GM19452 (cell line): Measurements from ENCODE around the gene ORMDL1.

Experiments used
- ATAC-seq: cut with Tn5 transposase; IDR thresholded peaks from one replicate; pipeline ENCODE4 v1.9.1; 2021; ENCODE audit not compliant: unreplicated experiment

ORMDL1 gene, protein sequence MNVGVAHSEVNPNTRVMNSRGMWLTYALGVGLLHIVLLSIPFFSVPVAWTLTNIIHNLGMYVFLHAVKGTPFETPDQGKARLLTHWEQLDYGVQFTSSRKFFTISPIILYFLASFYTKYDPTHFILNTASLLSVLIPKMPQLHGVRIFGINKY

DNA sequence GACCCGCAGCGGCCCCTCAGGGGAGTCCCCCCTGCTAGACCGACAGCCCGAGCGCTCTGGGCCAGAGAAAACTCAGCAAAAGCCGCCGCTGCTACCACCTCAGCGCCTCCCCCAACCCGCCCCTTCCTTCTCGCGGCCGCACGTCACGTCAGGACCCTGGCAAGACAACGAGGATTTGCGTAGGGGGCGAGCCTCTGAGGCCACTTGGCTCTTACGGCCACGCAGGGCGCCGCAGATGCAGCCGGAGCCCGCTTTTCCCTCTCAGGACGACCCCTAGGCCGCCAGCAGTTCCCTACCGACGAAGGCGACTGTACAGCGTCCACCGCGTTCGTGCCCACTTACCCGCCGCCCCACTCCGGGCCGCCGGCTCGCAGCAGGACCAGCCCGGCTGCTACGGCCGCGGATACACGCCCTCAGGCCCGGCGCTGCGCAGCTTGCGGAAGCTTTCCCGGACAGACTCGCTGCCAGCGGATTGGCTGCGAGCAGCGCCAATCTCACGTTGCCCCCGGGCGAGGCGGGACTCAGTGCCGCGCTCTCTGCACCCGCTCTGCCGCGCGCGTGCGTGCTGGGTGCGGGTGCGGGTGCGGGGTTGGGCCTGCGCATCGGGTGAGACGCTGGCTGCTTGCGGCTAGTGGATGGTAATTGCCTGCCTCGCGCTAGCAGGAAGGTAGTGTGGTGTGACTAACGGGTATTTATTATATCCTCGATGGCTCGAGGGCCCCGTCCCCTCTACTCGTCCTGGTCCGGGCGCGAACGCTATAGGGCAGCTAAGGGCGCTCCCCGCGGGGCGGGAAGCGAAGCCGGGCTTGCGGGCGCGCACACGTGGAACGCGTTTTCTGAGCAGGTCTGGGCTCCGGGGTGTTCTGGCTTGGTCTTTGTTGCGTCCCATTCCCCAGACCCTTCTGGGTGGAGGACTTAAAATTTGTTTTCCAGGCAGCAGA, at the start of gene ORMDL1, which contains the start of gene PMS1:
Gene ORMDL1 (minus strand): TSS at position 413 of the 941 bp plus-strand sequence. CDS start 1,744 bp downstream, outside the sequence.
Gene PMS1 (plus strand): TSS at position 524 of the 941 bp plus-strand sequence. CDS start 7,360 bp downstream, outside the sequence.
- ATAC-seq, result peak; percentile 96

DNA sequence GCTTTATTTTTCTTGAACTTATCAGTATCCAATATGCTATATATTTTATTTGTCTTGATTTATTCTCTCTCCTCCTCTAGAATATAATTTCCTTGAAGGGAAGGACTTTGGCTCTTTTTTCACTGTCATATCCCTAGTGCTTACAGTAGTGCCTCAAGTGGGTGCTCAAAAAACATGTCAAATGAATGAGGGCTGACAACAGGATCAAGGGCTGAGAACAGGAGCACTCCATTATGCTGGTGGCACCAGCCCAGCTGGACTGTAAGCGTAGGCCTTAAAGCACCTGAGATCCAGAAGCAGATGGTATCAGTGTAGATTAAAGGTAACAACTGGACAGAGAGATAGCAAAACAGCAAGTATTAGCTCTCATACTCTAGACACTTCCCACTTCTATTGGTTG, 46.4 kb upstream of the ORMDL1 start:
- no peak for ATAC-seq

DNA sequence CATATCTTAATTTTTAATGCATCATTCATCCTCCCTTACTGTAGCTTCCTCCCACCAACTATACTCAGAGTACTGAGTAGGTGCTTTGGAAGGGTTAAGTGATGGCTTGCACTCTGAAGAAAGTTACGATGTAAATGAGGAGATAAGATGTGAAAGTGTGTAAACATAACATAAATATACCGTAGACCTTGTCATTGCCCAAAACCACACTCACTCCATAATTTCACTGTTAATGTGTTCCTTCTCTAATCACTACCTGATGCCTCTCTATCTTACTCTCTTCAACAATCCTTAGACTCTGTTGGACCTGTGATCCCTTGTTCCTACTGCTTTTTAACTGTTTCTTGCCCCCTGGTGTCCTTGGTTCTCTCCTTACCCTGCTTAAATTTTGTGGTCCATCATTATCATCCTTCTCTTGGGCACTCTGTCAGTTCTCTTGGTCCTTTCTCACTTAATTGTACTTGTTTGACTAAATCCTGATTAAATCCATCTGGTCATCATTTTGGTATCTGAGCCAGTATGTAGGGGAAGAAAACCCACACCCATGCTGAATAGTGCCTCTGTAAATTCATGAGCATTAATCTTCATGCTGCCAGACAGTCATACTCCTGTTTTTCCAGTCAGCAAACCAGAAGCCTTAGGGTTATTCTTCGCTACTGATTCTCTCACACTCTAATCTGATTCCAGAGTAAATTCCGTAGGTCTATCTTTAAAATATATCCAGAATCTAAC, 45.1 kb upstream of the ORMDL1 start:
- ATAC-seq, result no peak

DNA sequence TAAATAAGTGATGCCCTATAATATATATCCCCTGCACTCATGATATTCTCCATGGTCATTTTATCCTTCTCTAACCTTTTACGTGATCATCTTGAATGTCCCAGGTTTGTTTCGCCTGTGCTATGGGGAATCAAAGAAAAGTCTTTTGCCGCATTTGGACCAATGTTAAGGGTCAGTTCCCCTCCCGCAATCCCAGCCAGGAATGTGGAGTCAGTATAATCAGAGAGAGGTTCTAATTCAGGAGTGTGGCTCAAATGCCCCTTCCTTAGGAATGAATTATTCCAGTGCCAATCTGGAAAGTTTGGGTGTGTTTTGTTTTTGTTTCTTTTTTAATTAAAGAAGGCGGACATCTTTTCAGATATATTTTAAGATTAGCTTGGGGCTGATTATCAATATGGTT, 41.9 kb upstream of the ORMDL1 start:
- no peak for ATAC-seq

DNA sequence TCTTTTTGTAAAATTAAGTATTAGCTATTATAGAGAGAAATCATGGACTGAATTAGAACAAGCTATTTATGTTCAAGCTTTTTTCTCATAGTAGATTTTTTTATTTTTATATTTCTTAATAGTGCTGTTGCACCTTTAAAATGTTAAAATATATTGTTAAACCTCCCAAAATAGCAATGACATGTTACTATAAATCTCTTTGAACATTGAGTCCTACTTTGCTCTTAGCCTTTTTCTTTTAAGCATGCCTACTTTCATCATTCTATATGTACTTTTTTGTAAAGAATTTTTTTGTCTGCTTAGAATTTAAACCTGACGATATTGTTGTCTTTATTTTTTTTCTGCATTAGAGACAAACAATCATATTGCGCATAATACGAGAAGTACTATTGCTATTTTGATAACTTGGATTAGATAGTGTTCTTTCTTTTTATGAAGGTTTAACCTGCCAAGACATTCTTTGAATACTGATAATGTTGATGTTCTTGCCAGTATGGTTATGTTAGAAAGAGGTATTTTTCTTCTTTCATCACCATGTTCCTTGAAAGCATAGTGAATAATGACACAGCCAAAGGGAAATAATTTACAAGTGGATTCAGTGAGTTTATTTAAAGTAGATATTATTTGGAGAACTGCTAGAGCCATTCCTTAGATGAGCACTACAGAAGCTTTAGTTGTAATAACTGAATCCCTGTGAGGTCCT, 40.7 kb upstream of the ORMDL1 start:
- ATAC-seq, result no peak

DNA sequence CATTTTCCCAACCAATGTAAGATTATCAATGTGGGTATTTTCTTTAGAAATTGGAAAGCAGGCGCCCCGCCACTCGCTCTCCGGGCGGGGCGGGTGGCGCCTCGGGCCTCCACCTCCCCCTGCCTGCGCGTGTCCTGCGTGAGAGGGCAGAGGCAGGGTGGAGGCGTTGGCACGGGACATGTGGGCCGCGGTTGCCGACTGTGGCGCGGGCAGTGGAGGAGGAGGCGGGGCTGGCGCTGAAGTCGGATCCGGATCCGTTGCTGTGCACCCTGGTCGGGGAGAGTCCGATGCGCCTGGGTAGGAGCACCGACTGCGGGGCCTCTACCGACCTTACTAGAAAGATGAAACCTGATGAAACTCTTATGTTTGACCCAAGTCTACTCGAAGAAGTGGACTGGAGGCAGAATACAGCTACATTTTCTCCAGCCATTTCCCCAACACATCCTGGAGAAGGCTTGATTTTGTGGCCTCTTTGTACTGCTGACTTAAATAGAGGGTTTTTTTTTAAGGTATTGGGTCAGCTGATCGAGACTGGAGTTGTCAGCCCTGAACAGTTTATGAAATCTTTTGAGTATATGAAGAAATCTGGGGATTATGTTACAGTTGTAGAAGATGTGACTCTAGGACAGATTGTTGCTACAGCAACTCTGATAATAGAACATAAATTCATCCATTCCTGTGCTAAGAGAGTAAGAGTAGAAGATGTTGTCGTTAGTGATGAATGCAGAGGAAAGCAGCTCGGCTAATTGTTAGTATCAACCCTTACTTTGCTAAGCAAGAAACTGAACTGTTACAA, 38.0 kb upstream of the ORMDL1 start:
- no peak for ATAC-seq

DNA sequence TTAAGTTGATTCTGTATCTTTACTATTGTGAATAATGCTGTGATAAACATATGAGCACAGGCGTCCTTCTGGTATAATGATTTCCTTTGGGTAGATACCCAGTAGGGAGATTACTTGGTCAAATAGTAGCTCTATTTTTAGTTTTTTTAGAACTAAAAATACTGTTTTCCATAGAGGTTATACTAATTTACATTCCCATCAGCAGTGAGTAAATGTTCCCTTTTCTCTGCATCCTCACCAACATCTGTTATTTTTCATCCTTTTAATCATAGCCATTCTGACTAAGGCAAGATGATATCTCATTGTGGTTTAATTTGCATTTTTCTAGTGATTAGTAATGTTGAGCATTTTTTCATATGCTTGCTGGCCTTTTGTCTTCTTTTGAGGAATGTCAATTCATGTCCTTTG, 35.2 kb upstream of the ORMDL1 start:
- no peak for ATAC-seq

DNA sequence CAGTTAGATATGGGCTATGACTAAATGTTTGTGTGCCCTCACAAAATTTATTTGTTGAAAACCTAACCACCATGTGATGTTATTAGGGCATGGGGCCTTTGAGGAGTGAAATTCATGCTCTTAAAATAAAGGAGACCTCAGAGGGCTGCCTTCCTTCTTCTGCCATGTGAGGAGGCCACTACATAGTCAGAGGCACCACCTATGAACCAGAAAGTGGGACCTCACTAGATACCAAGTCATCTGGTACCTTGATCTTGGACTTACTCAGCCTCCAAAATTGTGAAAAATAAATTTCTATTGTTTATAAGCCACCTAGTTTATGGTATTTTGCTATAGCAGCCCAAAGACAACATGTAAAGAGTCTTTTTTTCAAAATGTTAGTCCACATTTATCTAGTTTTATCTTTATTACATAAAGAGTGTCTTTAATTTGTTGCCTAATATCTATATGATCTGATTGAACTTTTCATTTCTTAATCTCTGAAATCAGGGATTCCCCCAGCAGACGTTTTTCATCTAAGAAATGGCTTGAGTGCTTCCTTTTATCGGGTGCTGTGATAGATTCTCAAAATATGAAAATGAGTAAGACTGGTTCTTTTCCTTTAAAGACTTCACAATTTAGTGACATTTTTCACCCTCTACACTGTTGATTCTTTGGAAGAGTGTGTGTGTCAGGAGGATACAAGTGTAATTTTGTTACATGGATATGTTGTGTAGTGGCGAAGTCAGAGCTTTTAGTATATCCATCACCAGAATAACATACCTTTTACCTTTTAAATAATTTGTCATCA, 34.3 kb upstream of the ORMDL1 start:
- no peak for ATAC-seq

DNA sequence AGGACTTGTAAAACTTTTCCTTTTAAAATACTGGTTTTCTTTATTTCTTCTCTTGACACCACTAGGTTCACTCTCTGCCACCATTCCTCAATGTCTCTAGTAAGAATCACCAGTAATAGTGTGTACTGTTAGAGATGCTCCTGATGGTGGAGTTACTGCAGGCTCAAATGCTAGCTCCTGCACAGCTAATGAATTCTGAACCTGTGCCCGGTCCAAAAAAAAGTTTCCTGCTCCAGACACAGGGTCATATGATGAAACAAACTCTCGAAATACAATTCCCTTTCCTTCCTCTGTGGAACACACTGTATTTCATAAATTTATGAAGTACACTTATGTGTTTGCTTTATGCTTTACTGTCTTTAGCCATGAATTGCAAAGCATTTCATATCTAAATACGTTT, 19.3 kb upstream of the ORMDL1 start:
- ATAC-seq, result no peak

DNA sequence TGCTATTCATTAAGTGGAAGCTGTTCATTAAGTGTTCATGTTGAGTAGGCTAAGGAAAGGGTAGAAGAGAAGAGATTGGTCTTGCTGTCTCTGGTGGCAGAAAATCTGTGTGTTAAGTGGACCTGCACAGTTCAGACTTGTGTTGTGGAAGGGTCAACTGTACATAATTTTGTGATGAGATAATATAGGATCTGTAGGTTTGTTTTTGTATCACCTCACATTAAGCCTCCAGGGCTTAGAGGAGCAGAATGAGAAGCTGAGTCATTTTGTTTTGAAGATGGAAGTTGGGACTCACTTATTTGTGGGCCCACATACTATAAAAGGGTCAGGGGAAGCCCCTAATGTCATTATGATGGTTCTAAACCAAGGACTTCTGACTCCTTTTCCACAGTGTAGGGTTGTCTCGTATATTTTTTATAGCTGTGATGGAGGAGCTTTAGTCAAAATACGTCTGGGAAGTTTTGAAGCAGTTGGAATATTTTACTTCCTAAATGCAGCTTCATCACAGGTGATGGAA, 18.3 kb upstream of the ORMDL1 start:
- ATAC-seq, result no peak

DNA sequence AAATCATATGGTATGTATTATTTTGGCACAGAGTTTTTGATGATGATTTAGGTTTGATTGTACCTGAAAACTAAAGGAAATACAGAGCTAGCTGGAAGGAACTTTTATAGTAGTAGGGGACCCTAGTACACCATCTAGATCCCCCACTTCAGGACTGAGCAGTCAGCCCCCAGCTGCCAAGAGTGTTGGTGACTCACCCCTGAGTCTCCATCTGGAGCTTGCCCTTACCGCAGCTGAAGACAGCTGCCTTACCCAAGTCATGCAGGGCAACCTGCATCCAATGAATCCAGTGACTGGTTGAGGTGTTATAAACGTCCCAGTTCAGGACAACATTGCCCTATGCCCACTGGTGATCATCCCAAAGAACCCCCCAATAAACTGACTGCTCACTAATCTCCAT, 15.4 kb upstream of the ORMDL1 start:
- ATAC-seq, result no peak

DNA sequence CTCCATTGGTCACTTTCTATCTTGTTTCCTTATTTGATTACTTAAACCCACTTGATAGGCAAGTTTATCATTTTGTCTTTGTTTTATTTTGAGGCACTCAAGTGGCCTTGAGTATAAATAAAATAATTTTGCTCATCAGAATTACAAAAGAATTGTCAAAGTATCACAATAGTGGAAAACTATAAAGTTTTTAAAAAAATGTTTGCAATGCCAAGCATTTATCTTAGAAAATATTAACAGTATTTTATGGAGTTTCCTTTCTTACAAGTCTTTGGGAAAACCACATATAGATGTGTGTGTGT, 14.8 kb upstream of the ORMDL1 start:
- ATAC-seq, result no peak

DNA sequence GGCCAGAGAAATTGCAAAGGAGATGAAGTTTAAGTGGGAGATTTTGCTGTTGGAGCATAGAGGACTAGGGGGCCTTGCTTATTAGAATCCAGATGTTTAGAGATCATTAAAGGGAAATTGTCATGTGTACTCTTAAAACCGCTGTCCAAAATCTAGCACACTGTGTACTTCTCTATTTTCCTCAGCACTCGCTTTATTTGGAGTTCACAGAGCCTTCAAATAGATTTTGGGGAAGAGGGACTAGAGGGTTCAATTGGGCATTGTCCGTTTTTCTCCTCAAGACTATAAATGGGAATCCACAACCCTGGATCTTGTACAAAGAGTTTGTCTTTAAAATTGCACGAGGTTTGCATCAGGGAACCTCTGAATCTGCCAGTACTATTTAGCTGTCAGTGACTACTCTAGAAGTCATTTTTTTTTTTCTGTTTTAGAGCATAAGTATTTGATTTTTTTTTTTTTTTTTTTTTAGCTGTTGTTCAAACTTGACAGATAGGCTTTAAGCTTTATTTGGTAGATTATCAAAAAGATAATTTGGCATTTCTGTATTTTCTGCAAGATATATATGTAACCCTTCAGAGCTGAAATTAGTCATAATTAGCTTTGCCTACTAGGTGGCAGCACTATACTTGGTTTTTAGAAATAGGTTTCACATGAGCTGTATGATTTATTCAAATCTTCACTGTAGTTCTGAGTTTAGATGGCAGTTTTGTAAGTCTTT, 14.3 kb upstream of the ORMDL1 start:
- peak; percentile 79 for ATAC-seq

DNA sequence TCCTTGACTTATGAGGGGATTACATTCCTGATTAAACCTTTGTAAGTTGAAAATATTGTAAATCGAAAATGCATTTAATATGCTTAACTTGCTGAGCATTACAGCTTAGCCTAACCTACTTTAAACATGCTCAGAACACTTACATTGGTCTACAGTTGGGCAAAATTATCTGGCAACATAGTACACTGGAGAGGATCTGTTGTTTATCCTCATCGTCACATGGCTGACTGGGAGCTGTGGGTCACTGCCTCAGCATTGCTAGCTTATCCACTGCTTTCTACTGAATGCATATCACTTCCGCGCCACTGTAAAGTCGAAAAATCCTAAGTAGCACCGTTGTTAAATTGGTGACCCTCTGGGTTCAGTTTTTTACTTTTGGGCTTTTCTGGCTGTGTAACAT, 13.8 kb upstream of the ORMDL1 start:
- no peak for ATAC-seq

DNA sequence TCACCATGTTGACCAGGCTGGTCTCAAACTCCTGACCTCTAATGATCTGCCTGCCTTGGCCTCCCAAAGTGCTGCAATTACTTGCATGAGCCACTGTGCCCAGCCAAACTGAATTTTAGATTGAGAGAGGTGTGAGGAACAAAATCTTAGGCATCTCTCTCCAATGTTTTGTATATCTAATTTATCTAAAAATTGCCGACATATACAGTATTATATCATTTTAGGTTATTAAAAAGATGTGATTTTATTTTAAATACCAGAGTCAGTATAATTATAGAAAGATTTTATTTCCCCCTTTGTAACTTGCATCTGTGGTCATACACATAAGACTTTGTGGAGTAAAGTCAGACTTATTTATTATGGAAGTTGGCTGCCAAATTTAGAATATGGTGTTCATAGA, 10.2 kb upstream of the ORMDL1 start:
- ATAC-seq, result no peak

DNA sequence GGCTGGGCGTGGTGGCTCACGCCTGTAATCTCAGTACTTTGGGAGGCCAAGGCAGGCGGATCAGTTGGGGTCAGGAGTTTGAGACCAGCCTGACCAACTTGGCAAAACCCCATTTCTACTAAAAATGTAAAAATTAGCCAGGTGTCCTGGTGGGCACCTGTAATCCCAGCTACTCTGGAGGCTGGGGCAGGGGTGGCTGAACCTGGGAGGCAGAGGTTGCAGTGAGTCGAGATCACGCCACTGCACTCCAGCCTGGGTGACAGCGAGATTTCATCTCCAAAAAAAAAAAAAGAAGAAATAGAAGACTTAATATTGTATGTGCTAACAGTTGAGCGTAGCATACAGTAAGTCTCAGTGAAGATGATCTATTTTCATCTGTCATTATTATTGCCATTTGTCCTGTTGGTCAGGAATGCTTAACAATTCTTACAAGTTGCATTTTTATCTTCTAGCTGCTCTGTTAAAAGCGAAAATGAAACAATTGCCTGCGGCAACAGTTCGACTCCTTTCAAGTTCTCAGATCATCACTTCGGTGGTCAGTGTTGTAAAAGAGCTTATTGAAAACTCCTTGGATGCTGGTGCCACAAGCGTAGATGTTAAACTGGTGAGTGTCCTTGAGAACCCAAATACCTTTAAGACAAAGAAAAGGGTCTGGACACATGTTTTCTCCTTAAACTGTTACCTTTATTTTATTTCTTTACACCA, 7.4 kb upstream of the ORMDL1 start:
- ATAC-seq, result no peak

DNA sequence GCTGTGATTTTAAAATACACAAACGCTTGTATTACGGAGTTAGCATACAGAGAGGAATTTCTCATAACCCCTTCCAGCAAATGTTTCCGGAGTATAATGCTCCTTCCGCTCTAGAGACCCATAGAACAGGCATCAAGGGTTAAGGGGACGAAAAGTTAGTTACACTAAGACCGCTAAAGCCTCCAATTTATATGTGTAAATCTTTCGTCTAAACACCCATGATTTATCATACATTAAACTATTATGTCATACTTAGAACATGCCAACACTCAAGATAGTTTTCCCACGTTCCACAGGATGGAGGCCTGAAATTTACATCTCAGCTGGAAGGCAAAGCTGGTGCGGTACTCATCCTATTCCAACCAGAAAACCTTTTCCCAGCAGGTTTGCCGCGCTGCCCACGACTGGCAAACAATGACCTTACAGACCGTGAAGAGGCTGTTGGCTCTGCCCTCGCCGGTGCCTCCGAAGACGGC, 650 bp downstream of the ORMDL1 start:
- peak; percentile 9 for ATAC-seq

DNA sequence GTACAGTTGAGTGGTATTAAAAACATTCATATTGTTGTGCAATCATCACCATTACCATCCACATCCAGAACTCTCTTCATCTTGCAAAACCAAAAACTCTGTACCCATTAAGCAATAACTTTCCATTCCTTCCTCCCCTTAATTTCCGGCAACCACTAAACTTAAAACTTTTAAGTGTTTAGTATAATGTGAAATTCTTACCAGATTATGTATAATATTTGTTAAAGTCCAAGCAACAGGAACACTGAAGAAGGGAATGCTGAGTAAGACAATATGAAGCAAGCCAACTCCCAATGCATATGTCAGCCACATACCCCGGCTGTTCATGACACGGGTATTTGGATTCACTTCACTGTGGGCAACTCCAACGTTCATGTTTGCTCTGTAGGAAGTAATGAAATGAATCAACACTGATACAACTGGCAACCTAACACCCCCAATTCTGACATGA, 1.9 kb downstream of the ORMDL1 start:
- ATAC-seq, result no peak
